ENCODE measurements around the gene RECK.
A peak's percentile ranks its signal among the peaks of the same experiment; 100 is the strongest.

RECK gene

GRCh38 chr9:36163049-36163785, 126.5 kb downstream of the RECK start:
- ChIA-PET POLR2A (interaction anchor here (0.8 to 2.0 kb wide), 3 partner anchors 20 to 27 kb away, joined by 3 to 4 read pairs (median 3); partner anchors contain the start of gene GLIPR2), CTCF (interaction anchor here (1.0 to 13.7 kb wide), 8 partner anchors 8 to 61 kb away, joined by 4 to 214 read pairs (median 19); partner anchors contain the start of gene CLTA)
- WGBS (ENCODE audit: insufficient coverage) = 88% methylated on average over 3 of the region's 9 CpGs
- H3K36me3 ChIP-seq (ENCODE audit: control insufficient read depth in 4 of 4, insufficient read depth in 4 of 4, low read length in 3 of 4) = no peaks in the 10 kb centered on the region
- H3K9me3 ChIP-seq (ENCODE audit: control extremely low read depth in 1 of 5, control insufficient read depth in 4 of 5, insufficient read depth in 2 of 5, low read depth in 1 of 5, low read length in 4 of 5) = no peaks in the 10 kb centered on the region
- no peak overlapping the region for H3K4me3 ChIP-seq (ENCODE audit: control insufficient read depth in 1 of 7, extremely low read depth in 1 of 7, insufficient read depth in 4 of 7, low read depth in 2 of 7, low read length in 6 of 7)
- H3K4me1 ChIP-seq (ENCODE audit: control extremely low read depth in 1 of 4, control insufficient read depth in 4 of 4, insufficient read depth in 4 of 4, low read length in 3 of 4) = peaks cover 0 to 25% (median 14%) of the 10 kb centered on the region in 4 experiments
- no peak overlapping the region for H3K27ac ChIP-seq (ENCODE audit: insufficient read depth in 1 of 2, low read depth in 1 of 2, low read length in 2 of 2, poor library complexity in 1 of 2, severe bottlenecking in 2 of 2)
- no peak for DNase-seq
- H3K27me3 ChIP-seq (replicated peaks in 2 of 5; ENCODE audit: control insufficient read depth in 4 of 5, insufficient read depth in 5 of 5, low read length in 4 of 5) = no peaks in the 10 kb centered on the region

GRCh38 chr9:36163786-36164170, 127.1 kb downstream of the RECK start:
- ChIA-PET CTCF (interaction anchor here (1.0 to 13.7 kb wide), 11 partner anchors 8 to 62 kb away, joined by 4 to 214 read pairs (median 10); partner anchors contain the start of genes CLTA and GLIPR2), POLR2A (interaction anchor here (0.8 to 2.0 kb wide), 3 partner anchors 21 to 28 kb away, joined by 3 to 4 read pairs (median 3); partner anchors contain the start of gene GLIPR2)
- no peak overlapping the region for H3K4me3 ChIP-seq (ENCODE audit: control insufficient read depth in 1 of 7, extremely low read depth in 1 of 7, insufficient read depth in 4 of 7, low read depth in 2 of 7, low read length in 6 of 7)
- H3K27me3 ChIP-seq (replicated peaks in 2 of 5; ENCODE audit: control insufficient read depth in 4 of 5, insufficient read depth in 5 of 5, low read length in 4 of 5) = peaks cover 0 to under 1% (median 0%) of the 10 kb centered on the region in 5 experiments
- no peaks in the 10 kb centered on the region for H3K36me3 ChIP-seq (ENCODE audit: control insufficient read depth in 4 of 4, insufficient read depth in 4 of 4, low read length in 3 of 4)
- 98% methylated on average over 4 of the region's 4 CpGs for WGBS (ENCODE audit: insufficient coverage)
- H3K4me1 ChIP-seq (ENCODE audit: control extremely low read depth in 1 of 4, control insufficient read depth in 4 of 4, insufficient read depth in 4 of 4, low read length in 3 of 4) = peaks cover 0 to 21% (median 12%) of the 10 kb centered on the region in 4 experiments
- no peak overlapping the region for H3K27ac ChIP-seq (ENCODE audit: insufficient read depth in 1 of 2, low read depth in 1 of 2, low read length in 2 of 2, poor library complexity in 1 of 2, severe bottlenecking in 2 of 2)
- H3K9me3 ChIP-seq (ENCODE audit: control extremely low read depth in 1 of 5, control insufficient read depth in 4 of 5, insufficient read depth in 2 of 5, low read depth in 1 of 5, low read length in 4 of 5) = no peaks in the 10 kb centered on the region
- no peak for DNase-seq

- CTCF ChIA-PET = interaction anchor here (1.0 to 13.7 kb wide), 11 partner anchors 9 to 62 kb away, joined by 4 to 214 read pairs (median 10); partner anchors contain the start of genes CLTA and GLIPR2
- Histone ChIP-seq H3K9me3 (ENCODE audit: control extremely low read depth in 1 of 5, control insufficient read depth in 4 of 5, insufficient read depth in 2 of 5, low read depth in 1 of 5, low read length in 4 of 5) (no peaks in the 10 kb centered on the region), H3K4me1 (ENCODE audit: control extremely low read depth in 1 of 4, control insufficient read depth in 4 of 4, insufficient read depth in 4 of 4, low read length in 3 of 4) (peaks cover 0 to 21% (median 12%) of the 10 kb centered on the region in 4 experiments), H3K36me3 (ENCODE audit: control insufficient read depth in 4 of 4, insufficient read depth in 4 of 4, low read length in 3 of 4) (no peaks in the 10 kb centered on the region), H3K4me3 (ENCODE audit: control insufficient read depth in 1 of 7, extremely low read depth in 1 of 7, insufficient read depth in 4 of 7, low read depth in 2 of 7, low read length in 6 of 7) (no peak overlapping the region), H3K27me3 (replicated peaks in 2 of 5; ENCODE audit: control insufficient read depth in 4 of 5, insufficient read depth in 5 of 5, low read length in 4 of 5) (peaks cover 0 to 3% (median 0%) of the 10 kb centered on the region in 5 experiments), H3K27ac (ENCODE audit: insufficient read depth in 1 of 2, low read depth in 1 of 2, low read length in 2 of 2, poor library complexity in 1 of 2, severe bottlenecking in 2 of 2) (no peak overlapping the region)
- no peak for DNase-seq
- POLR2A ChIA-PET = interaction anchor here (1.0 to 1.6 kb wide), 2 partner anchors 9 to 28 kb away, joined by 3 read pairs; partner anchors contain the start of gene GLIPR2
- WGBS (ENCODE audit: insufficient coverage) = 100% methylated on average over 2 of the region's 6 CpGs
Measured at GRCh38 chr9:36164372-36164771, 127.7 kb downstream of the RECK start.

GRCh38 chr9:36164989-36165388, 128.3 kb downstream of the RECK start:
- Histone ChIP-seq H3K4me3 (ENCODE audit: control insufficient read depth in 1 of 7, extremely low read depth in 1 of 7, insufficient read depth in 4 of 7, low read depth in 2 of 7, low read length in 6 of 7) (no peak overlapping the region), H3K27ac (ENCODE audit: insufficient read depth in 1 of 2, low read depth in 1 of 2, low read length in 2 of 2, poor library complexity in 1 of 2, severe bottlenecking in 2 of 2) (no peak overlapping the region), H3K27me3 (replicated peaks in 2 of 5; ENCODE audit: control insufficient read depth in 4 of 5, insufficient read depth in 5 of 5, low read length in 4 of 5) (peaks cover 0 to 3% (median 0%) of the 10 kb centered on the region in 5 experiments), H3K4me1 (ENCODE audit: control extremely low read depth in 1 of 4, control insufficient read depth in 4 of 4, insufficient read depth in 4 of 4, low read length in 3 of 4) (peaks cover 0 to 26% (median 12%) of the 10 kb centered on the region in 4 experiments), H3K36me3 (ENCODE audit: control insufficient read depth in 4 of 4, insufficient read depth in 4 of 4, low read length in 3 of 4) (no peaks in the 10 kb centered on the region), H3K9me3 (ENCODE audit: control extremely low read depth in 1 of 5, control insufficient read depth in 4 of 5, insufficient read depth in 2 of 5, low read depth in 1 of 5, low read length in 4 of 5) (no peaks in the 10 kb centered on the region)
- ChIA-PET CTCF (interaction anchor here (1.0 to 13.7 kb wide), 11 partner anchors 9 to 63 kb away, joined by 4 to 214 read pairs (median 10); partner anchors contain the start of genes CLTA and GLIPR2), POLR2A (interaction anchor here (1.0 kb wide), 1 partner anchor 10 kb away, joined by 3 read pairs; no protein-coding TSS in a partner anchor)
- 100% methylated on average over 3 of the region's 3 CpGs for WGBS (ENCODE audit: insufficient coverage)
- DNase-seq = no peak

- ChIA-PET POLR2A (interaction anchor here (0.7 to 1.1 kb wide), 2 partner anchors 16 to 18 kb away, joined by 3 read pairs; no protein-coding TSS in a partner anchor), CTCF (interaction anchor here (1.2 to 13.7 kb wide), 12 partner anchors 10 to 74 kb away, joined by 5 to 214 read pairs (median 7); partner anchors contain the start of gene GLIPR2)
- Histone ChIP-seq H3K27me3 (replicated peaks in 2 of 5; ENCODE audit: control insufficient read depth in 4 of 5, insufficient read depth in 5 of 5, low read length in 4 of 5) (peaks cover 0 to 3% (median 0%) of the 10 kb centered on the region in 5 experiments), H3K4me1 (ENCODE audit: control extremely low read depth in 1 of 4, control insufficient read depth in 4 of 4, insufficient read depth in 4 of 4, low read length in 3 of 4) (peaks cover 0 to 26% (median 10%) of the 10 kb centered on the region in 4 experiments), H3K27ac (ENCODE audit: insufficient read depth in 1 of 2, low read depth in 1 of 2, low read length in 2 of 2, poor library complexity in 1 of 2, severe bottlenecking in 2 of 2) (no peak overlapping the region), H3K4me3 (ENCODE audit: control insufficient read depth in 1 of 7, extremely low read depth in 1 of 7, insufficient read depth in 4 of 7, low read depth in 2 of 7, low read length in 6 of 7) (no peak overlapping the region), H3K36me3 (ENCODE audit: control insufficient read depth in 4 of 4, insufficient read depth in 4 of 4, low read length in 3 of 4) (no peaks in the 10 kb centered on the region), H3K9me3 (ENCODE audit: control extremely low read depth in 1 of 5, control insufficient read depth in 4 of 5, insufficient read depth in 2 of 5, low read depth in 1 of 5, low read length in 4 of 5) (no peaks in the 10 kb centered on the region)
- WGBS (ENCODE audit: insufficient coverage) = 92% methylated on average over 11 of the region's 12 CpGs
- DNase-seq = no peak
Measured at GRCh38 chr9:36165826-36166167, 129.1 kb downstream of the RECK start.

- POLR2A ChIA-PET = interaction anchor here (0.7 to 1.7 kb wide), 3 partner anchors 11 to 19 kb away, joined by 3 to 6 read pairs (median 3); no protein-coding TSS in a partner anchor
- peak; percentile 88 to 93 (median 93) for DNase-seq
- Histone ChIP-seq H3K36me3 (ENCODE audit: control insufficient read depth in 4 of 4, insufficient read depth in 4 of 4, low read length in 3 of 4) (no peaks in the 10 kb centered on the region), H3K27ac (ENCODE audit: insufficient read depth in 1 of 2, low read depth in 1 of 2, low read length in 2 of 2, poor library complexity in 1 of 2, severe bottlenecking in 2 of 2) (no peak overlapping the region), H3K27me3 (replicated peaks in 2 of 5; ENCODE audit: control insufficient read depth in 4 of 5, insufficient read depth in 5 of 5, low read length in 4 of 5) (peaks cover 0 to 3% (median 0%) of the 10 kb centered on the region in 5 experiments), H3K4me1 (ENCODE audit: control extremely low read depth in 1 of 4, control insufficient read depth in 4 of 4, insufficient read depth in 4 of 4, low read length in 3 of 4) (peaks cover 0 to 26% (median 10%) of the 10 kb centered on the region in 4 experiments), H3K4me3 (ENCODE audit: control insufficient read depth in 1 of 7, extremely low read depth in 1 of 7, insufficient read depth in 4 of 7, low read depth in 2 of 7, low read length in 6 of 7) (peak overlapping the region in 6 of 7 experiments; percentile 27 to 72 (median 55)), H3K9me3 (ENCODE audit: control extremely low read depth in 1 of 5, control insufficient read depth in 4 of 5, insufficient read depth in 2 of 5, low read depth in 1 of 5, low read length in 4 of 5) (no peaks in the 10 kb centered on the region)
- CTCF ChIA-PET = interaction anchor here (0.7 to 13.7 kb wide), 27 partner anchors 8 to 190 kb away, joined by 3 to 214 read pairs (median 5); partner anchors contain the start of genes CLTA and GLIPR2
- WGBS (ENCODE audit: insufficient coverage) = 15% methylated on average over 29 of the region's 58 CpGs
Measured at GRCh38 chr9:36166168-36166927, 129.6 kb downstream of the RECK start.
